Colon (tissue), 2 donors: Measurements from ENCODE around the gene RPS26.

ENCODE experiments used
- FAIRE-seq: peaks from 2 replicates; lab custom pipeline; 2012; peaks lifted over from hg19 to GRCh38; lab: Jason Lieb, UNC
- donor health status: control.
- donor health status: control.

RPS26 gene

GRCh38 chr12:56078931-56079722 lies 37.4 kb downstream of the RPS26 start:
- FAIRE-seq: no peak

- no peak for FAIRE-seq
Measured at GRCh38 chr12:56079723-56080555, 38.2 kb downstream of the RPS26 start, which contains the start of gene ERBB3. Gene ERBB3, plus strand, starts transcription at chr12:56080165. Its CDS starts 136 bp downstream, at chr12:56080301.

GRCh38 chr12:56080556-56081138 lies 38.9 kb downstream of the RPS26 start:
- FAIRE-seq: no peak

GRCh38 chr12:56081393-56082347 lies 40.0 kb downstream of the RPS26 start:
- no peak for FAIRE-seq

GRCh38 chr12:56082382-56082781 lies 40.7 kb downstream of the RPS26 start:
- FAIRE-seq: no peak

GRCh38 chr12:56082967-56083366 lies 41.2 kb downstream of the RPS26 start:
- no peak for FAIRE-seq

GRCh38 chr12:56084958-56085543 lies 43.3 kb downstream of the RPS26 start:
- no peak for FAIRE-seq

GRCh38 chr12:56086096-56086495 lies 44.4 kb downstream of the RPS26 start:
- FAIRE-seq: no peak

GRCh38 chr12:56086608-56087007 lies 44.9 kb downstream of the RPS26 start:
- FAIRE-seq: no peak

- FAIRE-seq: no peak
Measured at GRCh38 chr12:56087220-56087619, 45.5 kb downstream of the RPS26 start.
